Activated CD4-positive, alpha-beta T cell treated with anti-CD3 and anti-CD28 coated beads for 48 hours (primary cell): ENCODE data around the gene EPN3.

ENCODE experiments used
- DNase-seq: peaks from one replicate; pipeline ENCODE4 v3.0.0-alpha.2; 2020

The EPN3 gene

DNA sequence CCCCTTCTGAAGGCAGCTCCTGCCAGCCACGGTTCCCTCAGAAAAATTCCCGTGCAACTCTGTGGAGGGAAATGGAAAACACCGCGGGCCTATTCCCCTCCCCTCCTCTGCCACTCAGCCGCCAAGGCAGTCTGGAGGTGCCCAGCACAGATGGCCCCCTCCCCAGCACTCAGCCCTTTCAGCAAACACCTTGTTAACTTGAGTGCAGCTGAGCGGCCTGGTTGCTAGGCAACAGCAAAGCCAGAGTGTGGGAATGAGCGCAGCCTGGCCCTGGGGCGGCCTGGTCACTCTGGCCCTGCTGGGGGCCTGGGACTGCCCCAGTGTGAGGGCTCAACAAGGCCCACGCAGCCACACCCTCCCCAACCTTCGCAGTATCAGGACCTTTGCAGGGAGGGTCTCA lies 60.8 kb downstream of the EPN3 start:
- no peak for DNase-seq
